Endothelial cell of umbilical vein (primary cell): Measurements from ENCODE around the gene CDH22. TPM values are rescaled to one million over a fixed set of nuclear protein-coding genes. Genes with fewer than 3 reads are reported as not detected.

Experiments used
- BruUV-seq: library from RNA; stranded (reverse); fragments of 400-500 nt; replicated peaks from 2 replicates; lab custom pipeline; 2021; lab: Mats Ljungman, UMichigan
- CTCF ChIA-PET: fragments of 300-600, 350-600 bp; sonication (Branson Sonifier 250); formaldehyde crosslinking; loops from one replicate; lab custom pipeline; 2021; ENCODE audit warnings: antibody characterized with exemption, inconsistent platforms; lab: Charles Lee
- POLR2A ChIA-PET: fragments of 300-600, 350-600 bp; sonication (Branson Sonifier 250); formaldehyde crosslinking; loops from one replicate; lab custom pipeline; 2021; ENCODE audit warnings: antibody characterized with exemption, inconsistent platforms; lab: Charles Lee
- DNase-seq: peaks from one replicate; pipeline ENCODE4 v3.0.0-alpha.2; 2011; ENCODE audit warnings: low read depth, low spot score
- FAIRE-seq: peaks from 2 replicates; lab custom pipeline; 2011; peaks lifted over from hg19 to GRCh38; lab: Jason Lieb, UNC
- H2AFZ ChIP-seq: 2 replicates; pipeline ENCODE4 v1.6.0; 2012; ENCODE audit warnings: low read depth, low read length, control low read depth, inconsistent platforms
- H3K27ac ChIP-seq: 2 replicates; pipeline ENCODE4 v1.5.1; 2011; ENCODE audit warnings: low read depth, mild to moderate bottlenecking, control low read depth, low read length, moderate library complexity; ENCODE audit not compliant: insufficient read depth
- H3K27me3 ChIP-seq, 2 experiments: 2 replicates each; pipeline versions ENCODE4 v1.6.0 to v1.6.1; 2011; ENCODE audit warnings: low read length in 2 of 2, mixed read lengths in 1 of 2; ENCODE audit not compliant: control insufficient read depth in 2 of 2, insufficient read depth in 2 of 2
- H3K36me3 ChIP-seq, 2 experiments: 2 replicates in 1 of 2; 3 replicates in 1 of 2; pipeline ENCODE4 v1.5.1; 2011; ENCODE audit warnings: low read length in 2 of 2, mild to moderate bottlenecking in 1 of 2, moderate library complexity in 1 of 2; ENCODE audit not compliant: control insufficient read depth in 2 of 2, insufficient read depth in 2 of 2; ENCODE audit errors: extremely low read depth in 1 of 2
- H3K4me1 ChIP-seq: 3 replicates; pipeline ENCODE4 v1.5.1; 2011; ENCODE audit warnings: mild to moderate bottlenecking, low read length; ENCODE audit not compliant: control insufficient read depth, insufficient read depth; ENCODE audit errors: extremely low read depth
- H3K4me2 ChIP-seq: 2 replicates; pipeline ENCODE4 v1.6.1; 2011; ENCODE audit warnings: low read length, control low read depth, mixed read lengths; ENCODE audit not compliant: insufficient read depth
- H3K4me3 ChIP-seq, 3 experiments: fragments of 200-600 bp in 1 of 3; sonication (generic), shearing (Covaris generic) in 1 of 3; replicated peaks in 1 of 3; 2 replicates each; pipeline ENCODE4 v1.5.1; 2011 to 2016; ENCODE audit warnings: control low read depth in 3 of 3, low read length in 3 of 3, mild to moderate bottlenecking in 2 of 3, inconsistent platforms in 1 of 3, low read depth in 1 of 3, moderate library complexity in 1 of 3; ENCODE audit not compliant: insufficient read depth in 1 of 3
- H3K79me2 ChIP-seq: 2 replicates; pipeline ENCODE4 v1.6.0; 2012; ENCODE audit warnings: low read length, inconsistent platforms; ENCODE audit not compliant: control insufficient read depth, insufficient read depth
- H3K9ac ChIP-seq: replicated peaks from 2 replicates; pipeline ENCODE3; 2011; ENCODE audit warnings: low read length, control low read depth; ENCODE audit not compliant: insufficient read depth; ENCODE audit errors: extremely low read depth
- H3K9me1 ChIP-seq: replicated peaks from 3 replicates; pipeline ENCODE4 v1.6.0; 2011; ENCODE audit warnings: mild to moderate bottlenecking, low read length; ENCODE audit not compliant: control insufficient read depth, insufficient read depth; ENCODE audit errors: extremely low read depth
- H3K9me3 ChIP-seq: replicated peaks from 2 replicates; pipeline ENCODE4 v1.5.1; 2012; ENCODE audit warnings: low read length, inconsistent platforms; ENCODE audit not compliant: control insufficient read depth, insufficient read depth
- H4K20me1 ChIP-seq: replicated peaks from 2 replicates; pipeline ENCODE3; 2011; ENCODE audit warnings: mild to moderate bottlenecking, low read length; ENCODE audit not compliant: control insufficient read depth, insufficient read depth; ENCODE audit errors: extremely low read depth
- CTCF ChIP-seq, 2 donors: IDR thresholded peaks; 1 replicate in 1 of 2; 2 replicates in 1 of 2; pipeline ENCODE4 v1.5.1; 2011; ENCODE audit warnings: low read length in 2 of 2, mild to moderate bottlenecking in 2 of 2, moderate library complexity in 2 of 2, control low read depth in 1 of 2, inconsistent platforms in 1 of 2, low read depth in 1 of 2; ENCODE audit not compliant: insufficient read depth in 1 of 2; ENCODE audit errors: extremely low read depth in 1 of 2
- EZH2 ChIP-seq: IDR thresholded peaks from 2 replicates; pipeline ENCODE4 v1.6.1; 2012; ENCODE audit warnings: borderline replicate concordance, low read depth, mild to moderate bottlenecking, moderate library complexity, low read length, inconsistent platforms; ENCODE audit not compliant: severe bottlenecking
- FOS ChIP-seq: IDR thresholded peaks from 2 replicates; pipeline ENCODE4 v1.6.1; 2011; ENCODE audit warnings: mild to moderate bottlenecking, low read length, moderate library complexity, borderline replicate concordance; ENCODE audit not compliant: insufficient read depth
- GATA2 ChIP-seq: IDR thresholded peaks from 2 replicates; pipeline ENCODE4 v1.7.0; 2011; ENCODE audit warnings: low read depth, mild to moderate bottlenecking, moderate library complexity, mixed read lengths, low read length; ENCODE audit not compliant: insufficient read length, insufficient read depth
- JUN ChIP-seq: IDR thresholded peaks from 2 replicates; pipeline ENCODE4 v1.6.1; 2011; ENCODE audit warnings: borderline replicate concordance, low read depth; ENCODE audit not compliant: insufficient read length, insufficient read depth
- MAX ChIP-seq: IDR thresholded peaks from 2 replicates; pipeline ENCODE4 v1.6.1; 2011; ENCODE audit not compliant: insufficient read depth, insufficient read length
- MYC ChIP-seq: IDR thresholded peaks from one replicate; pipeline ENCODE4 v1.6.1; 2011; ENCODE audit warnings: mild to moderate bottlenecking, low read depth, low read length
- POLR2A ChIP-seq: IDR thresholded peaks from 2 replicates; pipeline ENCODE4 v1.6.1; 2012; ENCODE audit warnings: low read depth, mild to moderate bottlenecking, control low read depth, low read length
- POLR2AphosphoS5 ChIP-seq: IDR thresholded peaks from 2 replicates; pipeline ENCODE4 v1.6.1; 2012; ENCODE audit warnings: low read depth, mild to moderate bottlenecking, control low read depth, low read length, moderate library complexity; ENCODE audit not compliant: insufficient read depth
- dilution Hi-C: fragments of 300-500 bp; cut with MboI; formaldehyde crosslinking; loops from one replicate; pipeline ENCODE4 v1.15.0; 2019; ENCODE audit warnings: low sequenced_read_pairs; ENCODE audit not compliant: extremely low pct_ligation_motif_present
- intact Hi-C: fragments of 100-400 bp; cut with micrococcal nuclease; formaldehyde crosslinking; loops from one replicate; pipeline ENCODE4 v1.10.0; 2022
- polyA plus RNA-seq, 4 experiments: library from polyadenylated mRNA; depleted of rRNA in 3 of 4; stranded (reverse) in 3 of 4; unstranded in 1 of 4; fragments of >200 nt; gene quantifications; 2 replicates each; pipeline versions ENCODE4 v1.2.1 to v1.2.3, GENCODE V29; 2011 to 2012; ENCODE audit warnings: missing spikeins in 1 of 4
- total RNA-seq: library from RNA; stranded (reverse); gene quantifications from 2 replicates; pipeline ENCODE4 v1.2.3, GENCODE V29; 2021

The CDH22 gene
- total and polyA plus RNA-seq, 2 donors (not counting 3 experiments of a cell fraction or from before 2014, with no cell fraction given): not detected

DNA sequence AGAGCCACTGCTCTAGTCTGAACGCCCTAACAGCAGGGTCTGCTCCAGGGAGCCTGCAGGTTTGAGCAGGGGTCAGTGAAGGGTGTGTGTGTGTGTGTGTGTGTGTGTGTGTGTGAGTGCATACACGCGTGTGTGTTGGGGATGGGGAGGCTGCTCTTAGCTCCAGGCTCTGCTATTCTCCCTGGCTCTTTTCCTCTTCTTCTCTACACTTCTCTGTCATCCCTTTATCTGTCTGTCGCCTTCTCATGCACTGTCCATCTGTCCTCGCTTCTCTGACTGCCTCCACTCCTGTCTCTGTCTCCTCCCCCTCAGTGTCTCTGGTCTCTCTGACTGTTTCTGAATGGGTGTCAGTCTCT, 3.4 kb upstream of the CDH22 start:
- H3K79me2 ChIP-seq: no peaks in the 10 kb centered on the region

More for the DNA sequence above, 3.4 kb upstream of the CDH22 start:
- intact Hi-C loops: no loop called here
- Histone ChIP-seq H3K27ac (no peak overlapping the region), H3K9ac (no peak overlapping the region), H3K27me3 (peaks cover 62 to 72% of the 10 kb centered on the region in 2 experiments), H3K9me1 (no peaks in the 10 kb centered on the region), H2AFZ (no peak overlapping the region), H3K9me3 (no peaks in the 10 kb centered on the region), H3K36me3 (no peaks in the 10 kb centered on the region), H3K4me1 (no peaks in the 10 kb centered on the region), H4K20me1 (no peaks in the 10 kb centered on the region), H3K4me2 (no peak overlapping the region), H3K4me3 (no peak overlapping the region)
- dilution Hi-C loops: no loop called here
- ChIA-PET POLR2A (no interaction called here), CTCF (no interaction called here)
- no TSS peak for BruUV-seq
- DNase-seq: no peak
- FAIRE-seq: no peak
- TF ChIP-seq CTCF (IDR thresholded peaks at IDR 0.05; ENCODE audit: extremely low read depth in 1 of 2, insufficient read depth in 1 of 2, low read depth in 1 of 2, low read length in 2 of 2) (no peak), GATA2 (no peak), MAX (no peak), FOS (no peak), EZH2 (no peak), POLR2A (no peak), MYC (no peak), POLR2AphosphoS5 (no peak), JUN (no peak)
